ENCODE data around the gene SARM1.

SARM1 gene

DNA sequence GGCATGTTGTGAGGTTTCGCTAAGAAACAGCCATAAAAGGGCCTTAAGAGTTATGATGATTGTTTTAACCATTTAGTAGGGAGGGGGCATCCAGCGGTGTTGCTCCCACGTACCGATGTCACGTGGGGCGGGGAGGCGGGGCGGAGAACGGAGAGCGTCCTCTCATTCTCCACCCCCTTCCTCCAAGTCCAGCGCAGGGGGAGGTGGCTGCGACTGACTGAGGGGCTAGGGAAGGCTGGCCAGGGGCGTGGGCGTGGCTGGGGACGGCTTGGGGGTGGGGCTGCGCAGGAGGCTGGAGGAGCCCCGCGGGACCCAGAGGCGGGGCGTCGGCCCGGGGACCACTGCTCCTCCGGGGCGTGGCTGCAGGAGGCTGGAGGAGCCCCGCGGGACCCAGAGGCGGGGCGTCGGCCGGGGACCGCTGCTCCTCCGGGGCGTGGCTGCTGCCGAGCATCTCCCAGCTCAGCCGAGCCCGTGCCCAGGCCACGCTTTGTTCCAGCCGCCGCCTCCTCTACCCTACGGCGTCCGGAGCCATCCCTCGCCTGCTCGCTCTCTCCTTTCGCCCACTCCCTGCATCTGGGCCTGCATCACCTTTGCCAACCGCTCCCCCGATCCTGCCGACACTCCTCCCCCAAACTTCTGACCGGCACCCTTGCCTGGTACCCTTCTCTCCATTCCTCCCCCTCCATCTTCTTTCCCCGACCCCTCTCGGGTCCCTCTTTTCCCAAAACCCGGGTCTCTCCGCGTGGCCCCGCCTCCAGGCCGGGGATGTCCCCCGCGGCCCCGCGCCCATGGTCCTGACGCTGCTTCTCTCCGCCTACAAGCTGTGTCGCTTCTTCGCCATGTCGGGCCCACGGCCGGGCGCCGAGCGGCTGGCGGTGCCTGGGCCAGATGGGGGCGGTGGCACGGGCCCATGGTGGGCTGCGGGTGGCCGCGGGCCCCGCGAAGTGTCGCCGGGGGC, at the start of gene SARM1:
SARM1 (plus strand) TSS at position 450 of the 958 bp plus-strand sequence; CDS start at position 789, 339 bp downstream.
- no CpG with 5 or more reads among the region's 80 CpGs for WGBS (ENCODE audit: insufficient coverage, insufficient read length)
- no peaks in the 10 kb centered on the region for H3K36me3 ChIP-seq (ENCODE audit: control insufficient read depth, insufficient read depth, low read length)
- H3K27ac ChIP-seq (ENCODE audit: low read length), result no peak within 1 kb of the TSS
- H3K4me1 ChIP-seq (ENCODE audit: control insufficient read depth, insufficient read depth, low read length), result peaks cover 9% of the 10 kb centered on the region
- H3K9me3 ChIP-seq (ENCODE audit: control insufficient read depth, insufficient read depth, low read length), result no peaks in the 10 kb centered on the region
- H3K4me3 ChIP-seq (ENCODE audit: low read length), result peak within 1 kb of the TSS; percentile 61; the same call in 1 of the 2 replicates
- peak; percentile 88 for DNase-seq (ENCODE audit: low read depth, low spot score)
- H3K27me3 ChIP-seq (ENCODE audit: control insufficient read depth, insufficient read depth, low read length), result peaks cover 13% of the 10 kb centered on the region

DNA sequence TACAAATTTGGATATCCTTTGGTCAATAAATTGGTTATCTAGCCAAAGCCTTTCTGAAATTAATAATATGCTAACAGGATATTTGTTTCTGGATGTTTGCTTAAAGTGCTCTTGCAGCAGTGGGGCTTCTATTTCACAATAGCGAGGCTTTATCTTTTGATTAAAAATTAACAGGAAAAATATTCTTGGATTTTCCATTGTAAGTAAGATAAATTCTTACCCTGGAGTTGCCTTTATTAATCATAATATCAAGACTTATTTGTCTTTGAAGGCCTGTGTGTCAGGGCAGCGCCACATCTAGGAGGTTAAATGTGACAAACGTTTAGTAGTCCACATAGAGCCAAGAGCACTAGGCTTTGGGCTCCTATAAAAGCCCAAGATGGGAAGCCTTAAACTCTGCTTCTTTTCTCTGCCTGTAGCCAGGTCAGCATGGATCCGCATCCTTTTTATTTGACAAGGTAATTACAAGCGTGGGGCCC, 47.2 kb upstream of the SARM1 start:
- Histone ChIP-seq H3K27ac (ENCODE audit: low read length) (no peak overlapping the region), H3K9me3 (ENCODE audit: control insufficient read depth, insufficient read depth, low read length) (no peaks in the 10 kb centered on the region), H3K4me1 (ENCODE audit: control insufficient read depth, insufficient read depth, low read length) (no peaks in the 10 kb centered on the region), H3K4me3 (ENCODE audit: low read length) (no peak overlapping the region), H3K27me3 (ENCODE audit: control insufficient read depth, insufficient read depth, low read length) (no peaks in the 10 kb centered on the region), H3K36me3 (ENCODE audit: control insufficient read depth, insufficient read depth, low read length) (peaks cover 19% of the 10 kb centered on the region; the same call in 1 of the 2 replicates)
- no peak for DNase-seq (ENCODE audit: low read depth, low spot score)
- no CpG with 5 or more reads among the region's 5 CpGs for WGBS (ENCODE audit: insufficient coverage, insufficient read length)

GRCh38 chr17:28324781-28325180, 46.7 kb upstream of the SARM1 start:
- H3K27me3 ChIP-seq (ENCODE audit: control insufficient read depth, insufficient read depth, low read length), result no peaks in the 10 kb centered on the region
- H3K4me1 ChIP-seq (ENCODE audit: control insufficient read depth, insufficient read depth, low read length), result no peaks in the 10 kb centered on the region
- no CpG with 5 or more reads among the region's 3 CpGs for WGBS (ENCODE audit: insufficient coverage, insufficient read length)
- no peak for DNase-seq (ENCODE audit: low read depth, low spot score)
- H3K9me3 ChIP-seq (ENCODE audit: control insufficient read depth, insufficient read depth, low read length), result no peaks in the 10 kb centered on the region
- H3K36me3 ChIP-seq (ENCODE audit: control insufficient read depth, insufficient read depth, low read length), result peaks cover 19% of the 10 kb centered on the region; the same call in 1 of the 2 replicates
- no peak overlapping the region for H3K4me3 ChIP-seq (ENCODE audit: low read length)
- H3K27ac ChIP-seq (ENCODE audit: low read length), result no peak overlapping the region

DNA sequence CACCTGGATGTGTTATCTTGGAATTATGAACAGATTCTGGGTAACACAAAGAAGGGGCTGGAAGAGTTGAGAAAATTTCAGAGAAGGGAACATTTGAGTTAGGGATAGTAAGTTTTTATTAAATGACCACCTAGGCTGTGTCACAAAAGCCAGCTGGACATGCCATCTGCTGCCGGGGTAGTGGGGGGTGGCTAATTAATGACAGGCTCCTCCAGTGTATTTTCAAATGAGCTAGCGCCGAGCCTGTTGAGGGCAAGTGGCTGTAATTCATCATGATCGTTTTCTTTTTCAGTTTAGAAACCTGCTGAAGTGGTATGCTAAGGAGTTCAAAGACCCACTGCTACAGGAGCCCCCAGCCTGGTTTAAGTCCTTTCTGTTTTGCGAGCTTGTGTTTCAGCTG, 46.3 kb upstream of the SARM1 start:
- no peak for DNase-seq (ENCODE audit: low read depth, low spot score)
- Histone ChIP-seq H3K36me3 (ENCODE audit: control insufficient read depth, insufficient read depth, low read length) (peaks cover 19% of the 10 kb centered on the region; the same call in 1 of the 2 replicates), H3K4me3 (ENCODE audit: low read length) (no peak overlapping the region), H3K9me3 (ENCODE audit: control insufficient read depth, insufficient read depth, low read length) (no peaks in the 10 kb centered on the region), H3K27me3 (ENCODE audit: control insufficient read depth, insufficient read depth, low read length) (no peaks in the 10 kb centered on the region), H3K4me1 (ENCODE audit: control insufficient read depth, insufficient read depth, low read length) (no peaks in the 10 kb centered on the region), H3K27ac (ENCODE audit: low read length) (no peak overlapping the region)
- WGBS (ENCODE audit: insufficient coverage, insufficient read length), result no CpG with 5 or more reads among the region's 5 CpGs

- no peak overlapping the region for H3K27ac ChIP-seq (ENCODE audit: low read length)
- H3K36me3 ChIP-seq (ENCODE audit: control insufficient read depth, insufficient read depth, low read length), result peaks cover 19% of the 10 kb centered on the region; the same call in 1 of the 2 replicates
- H3K4me3 ChIP-seq (ENCODE audit: low read length), result no peak overlapping the region
- DNase-seq (ENCODE audit: low read depth, low spot score), result no peak
- no peaks in the 10 kb centered on the region for H3K9me3 ChIP-seq (ENCODE audit: control insufficient read depth, insufficient read depth, low read length)
- H3K4me1 ChIP-seq (ENCODE audit: control insufficient read depth, insufficient read depth, low read length), result no peaks in the 10 kb centered on the region
- H3K27me3 ChIP-seq (ENCODE audit: control insufficient read depth, insufficient read depth, low read length), result no peaks in the 10 kb centered on the region
- no CpG with 5 or more reads among the region's 7 CpGs for WGBS (ENCODE audit: insufficient coverage, insufficient read length)
Observed at GRCh38 chr17:28326114-28326513, 45.4 kb upstream of the SARM1 start.

- peaks cover 19% of the 10 kb centered on the region; the same call in 1 of the 2 replicates for H3K36me3 ChIP-seq (ENCODE audit: control insufficient read depth, insufficient read depth, low read length)
- no CpG with 5 or more reads among the region's 9 CpGs for WGBS (ENCODE audit: insufficient coverage, insufficient read length)
- H3K9me3 ChIP-seq (ENCODE audit: control insufficient read depth, insufficient read depth, low read length), result no peaks in the 10 kb centered on the region
- no peak for DNase-seq (ENCODE audit: low read depth, low spot score)
- H3K27ac ChIP-seq (ENCODE audit: low read length), result no peak overlapping the region
- H3K4me1 ChIP-seq (ENCODE audit: control insufficient read depth, insufficient read depth, low read length), result no peaks in the 10 kb centered on the region
- H3K4me3 ChIP-seq (ENCODE audit: low read length), result no peak overlapping the region
- no peaks in the 10 kb centered on the region for H3K27me3 ChIP-seq (ENCODE audit: control insufficient read depth, insufficient read depth, low read length)
Observed at GRCh38 chr17:28327031-28327607, 44.4 kb upstream of the SARM1 start.

DNA sequence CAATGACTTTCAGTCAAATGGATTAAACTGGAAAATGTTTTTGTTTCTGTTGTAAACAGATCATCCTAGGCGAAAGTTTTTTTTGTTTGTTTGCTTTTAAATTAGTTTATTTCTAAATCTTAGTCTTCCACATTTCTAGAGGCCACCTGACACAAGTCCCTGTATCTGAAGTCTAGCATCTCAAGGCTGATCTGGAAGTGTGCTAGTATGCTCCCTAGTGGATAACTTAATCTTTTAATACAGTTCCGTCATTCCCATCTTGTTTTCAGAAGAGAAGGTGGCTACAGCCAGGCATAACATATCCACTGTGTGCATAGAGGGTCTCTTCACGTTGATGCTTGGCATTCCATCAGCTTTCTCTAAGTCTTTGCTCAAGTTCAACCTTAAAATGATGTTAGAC, 43.8 kb upstream of the SARM1 start:
- H3K36me3 ChIP-seq (ENCODE audit: control insufficient read depth, insufficient read depth, low read length), result peaks cover 19% of the 10 kb centered on the region; the same call in 1 of the 2 replicates
- WGBS (ENCODE audit: insufficient coverage, insufficient read length), result no CpG with 5 or more reads among the region's 3 CpGs
- no peaks in the 10 kb centered on the region for H3K4me1 ChIP-seq (ENCODE audit: control insufficient read depth, insufficient read depth, low read length)
- H3K27ac ChIP-seq (ENCODE audit: low read length), result no peak overlapping the region
- no peaks in the 10 kb centered on the region for H3K27me3 ChIP-seq (ENCODE audit: control insufficient read depth, insufficient read depth, low read length)
- H3K9me3 ChIP-seq (ENCODE audit: control insufficient read depth, insufficient read depth, low read length), result no peaks in the 10 kb centered on the region
- no peak overlapping the region for H3K4me3 ChIP-seq (ENCODE audit: low read length)
- DNase-seq (ENCODE audit: low read depth, low spot score), result no peak

GRCh38 chr17:28328325-28328724, 43.2 kb upstream of the SARM1 start:
- no peak overlapping the region for H3K27ac ChIP-seq (ENCODE audit: low read length)
- H3K36me3 ChIP-seq (ENCODE audit: control insufficient read depth, insufficient read depth, low read length), result peaks cover 19% of the 10 kb centered on the region; the same call in 1 of the 2 replicates
- H3K27me3 ChIP-seq (ENCODE audit: control insufficient read depth, insufficient read depth, low read length), result no peaks in the 10 kb centered on the region
- H3K4me1 ChIP-seq (ENCODE audit: control insufficient read depth, insufficient read depth, low read length), result no peaks in the 10 kb centered on the region
- H3K9me3 ChIP-seq (ENCODE audit: control insufficient read depth, insufficient read depth, low read length), result no peaks in the 10 kb centered on the region
- H3K4me3 ChIP-seq (ENCODE audit: low read length), result no peak overlapping the region
- no peak for DNase-seq (ENCODE audit: low read depth, low spot score)
- no CpG with 5 or more reads among the region's 4 CpGs for WGBS (ENCODE audit: insufficient coverage, insufficient read length)

- Histone ChIP-seq H3K36me3 (ENCODE audit: control insufficient read depth, insufficient read depth, low read length) (peaks cover 19% of the 10 kb centered on the region; the same call in 1 of the 2 replicates), H3K27me3 (ENCODE audit: control insufficient read depth, insufficient read depth, low read length) (no peaks in the 10 kb centered on the region), H3K27ac (ENCODE audit: low read length) (no peak overlapping the region), H3K4me3 (ENCODE audit: low read length) (no peak overlapping the region), H3K4me1 (ENCODE audit: control insufficient read depth, insufficient read depth, low read length) (no peaks in the 10 kb centered on the region), H3K9me3 (ENCODE audit: control insufficient read depth, insufficient read depth, low read length) (no peaks in the 10 kb centered on the region)
- no CpG with 5 or more reads among the region's 5 CpGs for WGBS (ENCODE audit: insufficient coverage, insufficient read length)
- DNase-seq (ENCODE audit: low read depth, low spot score), result no peak
Observed at GRCh38 chr17:28330671-28331070, 40.8 kb upstream of the SARM1 start.

DNA sequence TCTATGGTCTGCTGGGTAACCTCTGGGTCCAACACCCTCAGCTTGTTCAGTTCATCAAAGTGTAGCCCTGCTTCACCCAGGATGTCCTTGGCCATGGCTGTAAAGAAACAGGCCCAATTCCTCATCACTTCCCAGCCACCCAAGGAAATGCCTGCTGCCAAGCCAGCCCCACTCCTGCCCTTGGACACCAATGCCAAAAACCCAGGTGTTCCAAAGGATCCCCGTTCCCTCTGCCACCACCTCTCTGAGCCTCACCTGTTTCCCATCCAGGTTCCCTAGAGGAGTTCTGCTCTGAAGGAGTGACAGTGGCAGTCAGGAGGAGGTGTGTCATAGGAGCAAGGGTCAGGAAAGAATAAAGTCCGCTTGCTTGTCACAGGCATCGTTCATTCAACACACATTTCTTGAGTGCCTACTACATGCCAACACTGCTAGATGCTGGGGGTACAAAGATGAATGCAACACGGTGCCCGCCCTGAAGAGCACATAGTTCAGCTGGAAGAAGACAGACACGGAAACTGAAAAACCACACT, 39.5 kb upstream of the SARM1 start:
- DNase-seq (ENCODE audit: low read depth, low spot score), result no peak
- WGBS (ENCODE audit: insufficient coverage, insufficient read length), result no CpG with 5 or more reads among the region's 6 CpGs
- no peaks in the 10 kb centered on the region for H3K9me3 ChIP-seq (ENCODE audit: control insufficient read depth, insufficient read depth, low read length)
- H3K27ac ChIP-seq (ENCODE audit: low read length), result no peak overlapping the region
- H3K27me3 ChIP-seq (ENCODE audit: control insufficient read depth, insufficient read depth, low read length), result no peaks in the 10 kb centered on the region
- no peaks in the 10 kb centered on the region for H3K4me1 ChIP-seq (ENCODE audit: control insufficient read depth, insufficient read depth, low read length)
- H3K36me3 ChIP-seq (ENCODE audit: control insufficient read depth, insufficient read depth, low read length), result peaks cover 10% of the 10 kb centered on the region; the same call in 1 of the 2 replicates
- H3K4me3 ChIP-seq (ENCODE audit: low read length), result no peak overlapping the region
